Measurements from ENCODE around the gene GAL.

DNA sequence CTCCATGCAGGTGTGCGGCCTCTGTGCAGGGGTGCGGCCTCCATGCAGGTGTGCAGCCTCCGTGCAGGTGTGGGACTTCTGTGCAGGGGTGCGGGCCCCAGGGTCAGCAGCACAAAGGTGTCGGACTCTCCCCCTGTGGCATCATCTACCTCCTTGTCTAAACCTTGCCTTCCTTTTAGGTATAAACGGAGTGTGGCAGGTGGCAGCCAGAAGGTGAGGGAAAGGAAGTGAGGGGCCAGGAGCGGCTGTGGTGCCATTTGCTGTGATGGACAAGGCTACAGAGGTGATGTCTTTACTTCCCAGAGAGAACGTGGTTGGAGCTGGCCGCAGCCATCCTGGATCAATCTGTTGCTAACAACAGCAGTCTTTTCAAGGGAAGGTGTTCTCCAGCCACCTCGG, 9.1 kb downstream of the GAL start:
- TF ChIP-seq, protein P1, sequence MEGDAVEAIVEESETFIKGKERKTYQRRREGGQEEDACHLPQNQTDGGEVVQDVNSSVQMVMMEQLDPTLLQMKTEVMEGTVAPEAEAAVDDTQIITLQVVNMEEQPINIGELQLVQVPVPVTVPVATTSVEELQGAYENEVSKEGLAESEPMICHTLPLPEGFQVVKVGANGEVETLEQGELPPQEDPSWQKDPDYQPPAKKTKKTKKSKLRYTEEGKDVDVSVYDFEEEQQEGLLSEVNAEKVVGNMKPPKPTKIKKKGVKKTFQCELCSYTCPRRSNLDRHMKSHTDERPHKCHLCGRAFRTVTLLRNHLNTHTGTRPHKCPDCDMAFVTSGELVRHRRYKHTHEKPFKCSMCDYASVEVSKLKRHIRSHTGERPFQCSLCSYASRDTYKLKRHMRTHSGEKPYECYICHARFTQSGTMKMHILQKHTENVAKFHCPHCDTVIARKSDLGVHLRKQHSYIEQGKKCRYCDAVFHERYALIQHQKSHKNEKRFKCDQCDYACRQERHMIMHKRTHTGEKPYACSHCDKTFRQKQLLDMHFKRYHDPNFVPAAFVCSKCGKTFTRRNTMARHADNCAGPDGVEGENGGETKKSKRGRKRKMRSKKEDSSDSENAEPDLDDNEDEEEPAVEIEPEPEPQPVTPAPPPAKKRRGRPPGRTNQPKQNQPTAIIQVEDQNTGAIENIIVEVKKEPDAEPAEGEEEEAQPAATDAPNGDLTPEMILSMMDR (IDR thresholded peaks at IDR 0.05; ENCODE audit: low read length), result no peak
- no peak for TF ChIP-seq EZH2 (IDR thresholded peaks at IDR 0.05; ENCODE audit: borderline replicate concordance, low read length)

All from OCI-LY1 (cell line).